T-helper 1 cell (primary cell): ENCODE measurements around the gene TNRC6A.
"Not testable (repeated sequence)": the region's sequence is repeated elsewhere in the genome, so short reads cannot be mapped to it uniquely, and the experiment has no call there.

ENCODE experiments used
- DNase-seq, 5 donors: peaks; one replicate each; pipeline ENCODE4 v3.0.0-alpha.2; 2012 to 2020
- total RNA-seq, 4 donors: gene quantifications; one replicate each; lab custom pipeline; 2026; lab: John Stamatoyannopoulos, UW

The TNRC6A gene
- 132 to 173 (median 149) reads per million in 4 donors for total RNA-seq

DNA sequence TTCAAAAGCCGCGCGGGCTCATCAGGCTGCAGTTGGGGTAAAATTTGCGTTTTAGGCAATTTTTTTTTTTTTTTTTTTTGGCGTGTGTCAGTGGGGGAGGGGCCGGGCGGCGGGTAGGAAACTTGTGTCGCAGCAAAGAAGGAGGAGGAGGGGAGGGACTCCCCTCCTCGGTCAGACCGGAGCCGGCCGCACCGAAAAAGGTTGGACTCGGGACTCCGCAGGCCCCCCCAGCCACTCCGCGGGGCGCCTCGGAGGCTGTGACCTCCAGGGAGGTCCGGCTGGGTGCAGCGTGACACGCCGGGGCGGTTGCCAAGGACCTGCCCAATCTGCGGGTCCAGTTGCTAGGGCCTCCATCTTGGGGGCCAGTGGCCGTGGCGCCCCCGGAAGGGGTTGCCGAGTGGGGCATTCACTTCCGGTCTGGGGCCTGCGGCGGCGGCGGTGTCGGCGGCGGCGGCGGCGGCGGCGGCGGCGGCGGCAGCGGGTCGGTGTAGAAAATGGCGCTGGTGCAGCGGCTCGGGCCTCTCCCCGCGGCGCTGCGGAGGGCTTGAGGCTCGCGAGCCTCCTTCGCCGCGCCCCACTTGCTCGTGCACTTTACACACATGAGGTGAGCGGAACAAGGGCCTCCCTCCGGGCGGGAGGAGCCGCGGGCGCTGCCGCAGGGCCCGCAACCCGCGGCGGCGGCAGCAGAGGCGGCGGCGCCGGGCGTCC, at the start of gene TNRC6A:
TNRC6A (plus strand) TSS at position 409 of the 708 bp plus-strand sequence; CDS start at position 600, 191 bp downstream.
- DNase-seq: peak; percentile 62 to 84 (median 69)

DNA sequence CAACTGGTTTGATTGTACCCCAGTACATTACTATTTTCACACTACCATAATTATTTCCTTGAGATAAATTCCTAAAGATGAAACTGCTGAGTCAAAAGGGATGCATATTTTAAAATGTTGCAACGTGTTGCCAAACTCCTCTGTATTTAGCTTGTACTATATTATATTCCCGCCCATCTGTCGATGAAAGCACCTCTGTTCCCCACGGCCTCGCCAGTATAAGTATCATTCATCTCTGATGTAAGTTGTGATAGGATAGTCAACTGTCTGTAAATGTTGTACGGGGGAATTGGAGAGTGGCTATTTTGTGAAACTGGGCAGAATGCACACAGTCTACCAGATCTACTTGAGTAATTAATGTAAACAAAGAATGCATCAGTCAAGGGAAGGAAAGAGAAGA, 47.7 kb upstream of the TNRC6A start:
- no peak for DNase-seq

DNA sequence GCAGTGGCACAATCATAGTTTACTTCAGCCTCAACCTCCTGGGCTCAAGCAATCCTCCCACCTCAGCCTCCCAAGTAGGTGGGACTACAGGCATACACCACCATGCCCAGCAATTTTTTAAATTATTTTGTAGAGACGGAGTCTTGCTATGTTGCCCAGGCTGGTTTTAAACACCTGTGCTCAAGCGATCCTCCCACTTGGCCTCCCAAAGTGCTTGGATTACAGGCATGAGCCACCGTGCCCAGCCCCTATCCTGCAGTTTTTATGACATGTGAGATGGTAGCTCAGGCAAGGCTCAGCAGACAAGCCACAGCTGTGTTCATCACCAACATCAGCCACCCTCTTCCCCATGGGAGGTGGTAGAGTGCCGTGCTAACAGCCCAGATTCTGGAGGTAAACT, 46.2 kb upstream of the TNRC6A start:
- no peak for DNase-seq

DNA sequence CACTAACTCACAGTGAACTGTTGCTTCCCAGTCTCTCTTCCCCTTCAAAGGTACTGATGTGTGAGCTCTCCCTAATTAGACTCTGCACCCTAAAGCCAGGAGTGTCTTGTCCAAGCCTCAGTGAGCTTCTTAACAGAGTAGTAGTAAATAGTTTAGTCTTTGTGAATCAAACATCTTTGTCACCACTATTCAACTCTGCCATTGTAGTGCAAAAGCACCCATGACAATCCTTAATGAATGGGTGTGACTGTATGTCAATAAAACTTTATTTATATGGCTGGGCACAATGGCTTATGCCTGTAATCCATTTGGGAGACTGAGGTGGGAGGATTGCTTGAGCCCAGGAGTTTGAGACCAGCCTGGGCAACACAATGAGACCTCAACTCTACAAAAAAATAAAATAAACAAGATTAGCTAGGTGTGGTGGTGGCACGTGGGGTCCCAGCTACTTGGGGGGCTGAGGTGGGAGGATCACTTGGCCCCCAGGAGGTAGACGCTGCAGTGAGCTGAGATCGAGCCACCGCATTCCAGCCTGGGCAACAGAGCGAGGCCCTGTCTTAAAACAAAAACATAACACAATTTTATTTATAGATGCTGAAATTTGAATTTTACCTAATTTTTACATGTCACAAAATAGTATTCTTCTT, 45.5 kb upstream of the TNRC6A start:
- no peak for DNase-seq

DNA sequence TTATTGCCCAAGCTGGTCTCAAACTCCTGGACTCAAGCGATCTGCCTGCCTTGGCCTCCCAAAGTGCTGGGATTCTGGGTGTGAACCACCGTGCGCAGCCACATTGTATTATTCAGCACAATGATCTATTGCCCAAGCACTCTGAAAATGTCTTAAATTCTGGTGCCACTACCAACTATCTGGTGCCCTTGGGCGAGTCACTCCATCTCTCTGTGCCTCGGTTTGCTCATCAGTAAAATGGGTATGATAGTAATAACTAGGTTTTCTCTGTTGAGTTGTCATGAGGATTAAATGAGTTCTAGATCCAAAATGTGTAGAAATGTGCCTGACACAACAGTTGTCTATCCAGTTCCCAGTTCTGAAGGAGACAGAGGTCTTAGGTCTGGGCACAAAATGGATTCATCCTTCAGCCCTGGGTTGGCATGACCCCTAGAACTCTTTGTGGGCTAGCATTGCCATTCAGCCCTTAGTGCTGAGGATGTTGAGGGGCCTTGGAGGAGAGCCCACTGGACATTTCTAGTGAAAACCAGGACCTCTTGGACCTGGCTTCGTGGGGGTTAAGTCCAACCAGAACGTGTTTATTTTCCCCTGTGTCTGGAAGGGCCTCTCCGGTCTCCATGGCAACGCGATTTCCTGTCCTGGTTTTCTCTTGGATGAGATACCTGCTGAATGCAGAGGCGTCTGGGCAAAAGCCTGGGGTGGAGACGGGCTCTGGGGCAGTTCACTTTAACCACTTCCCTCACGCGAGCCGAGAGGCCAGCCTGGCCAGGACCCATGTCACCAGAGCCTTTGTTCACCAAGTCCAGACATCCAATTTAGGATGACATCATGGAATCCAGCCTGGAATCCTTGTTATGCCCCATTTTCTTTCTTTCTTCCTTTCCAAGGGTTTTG, 43.7 kb upstream of the TNRC6A start:
- no peak for DNase-seq

- no peak for DNase-seq
Observed at GRCh38 chr16:24686678-24687077, 42.8 kb upstream of the TNRC6A start.

- DNase-seq: no peak
Observed at GRCh38 chr16:24688359-24688758, 41.1 kb upstream of the TNRC6A start.

DNA sequence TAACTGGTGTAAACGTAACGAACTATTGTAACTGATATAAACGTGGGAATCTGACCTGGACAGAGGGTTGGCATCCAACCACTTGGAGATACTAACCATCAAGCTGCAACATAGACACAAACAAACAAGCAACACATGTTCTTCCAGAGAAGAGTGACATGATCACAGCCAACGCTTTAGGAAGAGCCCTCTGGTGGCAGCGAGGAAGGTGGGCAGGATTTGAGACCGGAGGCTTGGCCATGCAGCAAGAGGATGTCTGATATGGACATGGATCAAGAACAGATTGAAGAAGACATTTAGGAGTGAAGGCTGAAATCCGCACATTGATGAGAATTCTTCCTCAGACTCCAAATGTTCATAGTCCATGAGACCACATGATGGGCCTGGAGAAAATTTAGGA, 40.3 kb upstream of the TNRC6A start:
- no peak for DNase-seq

- no peak for DNase-seq
Observed at GRCh38 chr16:24692854-24693253, 36.6 kb upstream of the TNRC6A start.

GRCh38 chr16:24694931-24695330, 34.5 kb upstream of the TNRC6A start:
- DNase-seq: no peak

DNA sequence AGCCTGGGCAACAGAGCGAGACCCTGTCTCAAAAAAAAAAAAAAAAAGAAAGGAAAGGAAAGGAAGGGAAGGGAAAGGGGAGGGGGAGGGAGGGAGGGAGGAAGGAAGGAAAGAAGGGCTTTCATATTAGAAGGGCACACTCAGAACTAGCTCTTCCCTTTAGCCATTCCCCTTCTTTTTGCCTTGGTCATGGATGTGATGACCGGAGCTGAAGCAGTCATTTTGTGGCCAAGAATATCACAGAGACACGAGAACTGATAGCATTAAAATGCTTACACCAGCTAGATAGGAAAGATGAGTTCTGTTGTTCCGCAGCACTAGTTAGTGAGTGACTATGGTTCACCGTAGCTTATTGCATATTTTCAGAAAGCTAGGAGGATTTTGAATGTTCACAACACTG, 32.8 kb upstream of the TNRC6A start:
- DNase-seq: no peak

DNA sequence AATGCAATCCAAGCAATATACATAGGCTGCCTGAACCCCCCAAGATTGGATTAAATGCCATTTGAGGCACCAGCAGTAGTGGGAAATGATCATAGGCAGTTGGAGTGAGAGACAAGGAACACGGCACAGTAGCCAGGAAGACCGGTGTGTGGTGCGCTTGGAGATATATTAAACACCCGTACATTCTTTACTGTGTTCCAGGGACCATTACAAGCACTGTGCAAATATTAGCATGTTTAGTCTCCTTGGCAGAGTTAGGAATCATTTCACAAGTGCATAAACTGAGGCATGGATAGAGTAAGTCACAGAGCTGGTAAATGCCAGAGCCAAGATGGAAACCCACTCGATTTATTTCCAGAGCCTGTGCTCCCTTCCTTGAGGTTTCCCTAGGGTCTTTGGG, 31.1 kb upstream of the TNRC6A start:
- DNase-seq: no peak

DNA sequence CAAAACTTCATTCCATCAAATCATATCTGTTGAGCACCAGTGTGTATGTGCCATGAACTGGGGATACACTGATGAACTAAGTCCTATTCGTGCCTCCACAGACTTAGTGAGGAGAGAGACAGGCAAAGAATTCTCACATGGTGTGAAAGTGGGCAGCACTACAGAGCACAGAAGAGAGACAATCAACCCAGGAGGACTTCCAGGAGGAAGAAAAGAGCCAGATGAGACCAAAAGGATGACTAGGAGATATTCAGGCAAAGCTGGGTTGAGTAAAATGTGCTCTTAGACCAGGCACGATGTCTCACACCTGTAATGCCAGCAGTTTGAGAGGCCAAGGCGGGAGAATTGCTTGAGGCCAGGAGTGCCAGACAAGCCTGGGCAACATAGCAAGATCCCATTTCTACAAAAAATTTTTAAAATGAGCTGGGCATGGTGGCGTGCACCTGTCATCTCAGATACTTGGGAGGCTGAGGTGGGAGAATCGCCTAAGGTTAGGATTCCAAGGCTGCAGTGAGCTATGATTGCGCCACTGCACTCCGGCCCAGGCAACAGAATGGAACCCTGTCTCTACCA, 30.2 kb upstream of the TNRC6A start:
- DNase-seq: no peak

DNA sequence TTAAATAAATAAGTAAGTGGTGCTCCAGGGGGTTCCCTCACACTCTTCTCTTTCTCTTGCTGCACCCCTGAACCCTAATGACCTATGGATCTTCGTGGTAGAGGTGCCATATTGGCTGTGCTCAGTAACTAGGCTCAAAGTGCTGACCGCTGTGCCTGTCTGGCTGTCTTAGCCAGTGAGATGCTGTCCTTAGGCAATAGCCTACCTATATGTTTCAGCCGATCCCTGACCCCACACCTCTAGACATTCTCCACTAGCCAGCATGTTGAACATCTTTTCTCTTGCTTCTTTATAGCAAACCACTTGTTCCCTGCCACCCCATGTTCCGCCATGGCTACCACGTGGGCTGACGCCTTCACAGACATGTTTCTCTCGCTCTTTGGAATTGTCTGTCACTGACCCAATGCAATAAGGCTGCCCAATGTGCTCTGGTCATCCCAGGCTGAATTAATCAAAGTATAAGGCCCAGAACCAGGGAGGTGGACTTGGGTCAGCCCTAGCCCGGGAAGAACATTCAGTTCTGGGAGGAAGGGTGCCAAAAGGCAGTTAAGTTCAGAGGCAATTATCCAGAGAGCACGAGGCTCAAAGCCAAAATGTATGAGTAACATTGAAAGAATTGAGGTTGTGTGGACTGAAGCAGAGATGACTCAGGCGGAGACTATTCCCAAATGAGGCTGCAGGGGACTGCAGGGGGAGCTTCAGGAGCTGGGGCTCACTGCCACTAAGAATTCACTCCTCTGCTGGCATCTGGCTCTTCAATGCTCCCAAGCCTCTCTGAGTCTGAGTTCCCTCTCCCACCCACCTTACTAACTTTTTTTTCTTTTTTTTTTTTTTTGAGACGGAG, 28.7 kb upstream of the TNRC6A start:
- no peak for DNase-seq

GRCh38 chr16:24701521-24701951, 27.9 kb upstream of the TNRC6A start:
- no peak for DNase-seq

DNA sequence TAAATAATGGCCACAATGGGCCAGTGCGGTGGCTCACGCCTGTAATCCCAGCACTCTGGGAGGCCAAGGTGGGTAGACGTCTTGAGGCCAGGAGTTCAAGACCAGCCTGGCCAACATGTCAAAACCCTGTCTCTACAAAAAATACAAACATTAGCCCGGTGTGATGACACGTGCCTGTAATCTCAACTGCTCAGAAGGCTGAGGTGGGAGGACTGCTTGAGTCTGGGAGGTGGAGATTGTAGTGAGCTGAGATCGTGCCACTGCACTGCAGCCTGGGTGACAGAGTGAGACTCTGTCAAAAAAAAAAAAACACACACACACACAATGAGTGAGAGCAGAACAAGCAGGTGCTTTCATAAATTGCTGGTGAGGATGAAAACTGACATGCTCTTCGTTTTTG, 21.7 kb upstream of the TNRC6A start:
- not testable (repeated sequence) for DNase-seq

- no peak for DNase-seq
Observed at GRCh38 chr16:24713379-24713778, 16.1 kb upstream of the TNRC6A start.

DNA sequence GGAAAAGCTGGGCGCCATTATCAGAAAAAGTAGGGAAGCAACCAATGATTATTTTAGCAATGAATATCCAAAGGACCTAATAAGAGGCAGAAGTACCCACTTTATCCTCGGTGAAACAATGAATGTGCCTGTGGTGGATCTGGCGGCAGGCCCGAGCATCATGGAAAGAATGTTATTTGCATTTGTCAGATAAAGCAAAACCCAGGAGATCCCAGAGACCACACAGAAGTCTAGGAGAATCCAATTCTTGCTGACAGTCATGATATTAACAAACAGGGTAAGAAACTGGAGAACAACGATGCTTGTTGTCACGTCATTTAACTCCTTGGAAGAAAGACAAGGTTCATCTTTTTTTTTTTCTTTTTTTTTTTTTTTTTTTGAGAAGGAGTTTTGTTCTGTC, 12.0 kb upstream of the TNRC6A start:
- DNase-seq: no peak

- no peak for DNase-seq
Observed at GRCh38 chr16:24718967-24719521, 10.4 kb upstream of the TNRC6A start.

DNA sequence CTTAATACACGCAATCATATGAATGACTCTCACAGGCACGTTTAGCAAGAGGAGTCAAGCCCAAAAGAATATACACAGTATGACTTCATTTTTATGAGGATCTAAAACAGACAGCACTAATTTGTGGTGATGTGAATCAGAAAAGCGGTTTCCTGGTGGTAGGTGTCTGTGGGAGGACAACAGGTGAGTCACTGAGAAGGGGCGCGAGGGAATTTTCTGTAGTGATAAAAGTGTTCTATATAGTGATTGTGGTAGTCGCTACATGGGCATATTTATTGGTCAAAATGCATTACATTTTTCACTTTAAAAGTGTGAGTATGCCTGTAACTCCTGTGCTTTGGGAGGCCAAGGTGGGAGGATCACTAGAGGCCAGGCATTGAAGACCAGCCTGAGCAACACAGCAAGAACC, 7.6 kb upstream of the TNRC6A start:
- DNase-seq: peak in 1 of 5 donors; percentile 22

DNA sequence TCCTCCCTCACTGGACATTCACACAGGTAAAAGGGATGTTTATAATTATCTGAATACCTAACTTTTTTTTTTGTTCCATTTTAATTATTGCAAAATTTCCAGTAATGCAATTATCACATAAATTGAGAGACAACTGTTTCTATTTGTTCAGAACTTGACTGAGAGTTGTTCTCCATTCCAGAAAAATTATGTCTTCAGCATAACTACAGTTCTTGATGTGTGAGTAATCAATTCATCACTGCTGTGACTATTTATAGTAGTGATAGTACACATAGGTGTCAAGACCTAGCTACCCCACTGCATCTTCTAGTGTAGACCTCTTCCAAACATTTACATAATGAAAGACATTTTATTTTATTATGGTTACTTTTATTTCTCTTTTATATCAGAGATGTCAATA, 5.8 kb upstream of the TNRC6A start:
- no peak for DNase-seq

GRCh38 chr16:24728011-24728410, 1.4 kb upstream of the TNRC6A start:
- DNase-seq: no peak
